ENCODE data around the gene PTPRD.

Gene PTPRD

DNA sequence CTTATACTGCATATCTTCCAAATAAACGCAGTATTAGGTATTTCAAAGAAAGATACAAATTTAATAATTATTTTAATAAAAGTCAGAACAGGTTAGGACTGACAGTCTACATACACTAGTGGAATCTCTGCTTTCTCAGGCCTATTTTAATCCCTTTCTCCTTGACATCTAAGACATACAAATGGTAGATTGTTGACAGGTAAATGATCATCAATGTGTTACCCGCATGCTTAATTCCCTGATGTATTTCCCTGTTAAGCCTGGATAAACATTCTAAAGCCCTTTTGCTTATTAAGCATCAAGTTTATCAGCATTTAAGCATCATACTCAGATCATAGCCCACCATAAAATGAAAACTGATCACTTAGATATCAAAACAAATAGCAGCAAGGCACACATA lies 576.7 kb downstream of the PTPRD start:
- Mint-ChIP-seq H3K9me3 (peaks cover 5% of the 10 kb centered on the region), H3K27ac (no peak overlapping the region), H3K27me3 (no peaks in the 10 kb centered on the region), H3K4me3 (no peak overlapping the region), H3K4me1 (no peaks in the 10 kb centered on the region), H3K36me3 (no peaks in the 10 kb centered on the region)
- no peak for ATAC-seq

DNA sequence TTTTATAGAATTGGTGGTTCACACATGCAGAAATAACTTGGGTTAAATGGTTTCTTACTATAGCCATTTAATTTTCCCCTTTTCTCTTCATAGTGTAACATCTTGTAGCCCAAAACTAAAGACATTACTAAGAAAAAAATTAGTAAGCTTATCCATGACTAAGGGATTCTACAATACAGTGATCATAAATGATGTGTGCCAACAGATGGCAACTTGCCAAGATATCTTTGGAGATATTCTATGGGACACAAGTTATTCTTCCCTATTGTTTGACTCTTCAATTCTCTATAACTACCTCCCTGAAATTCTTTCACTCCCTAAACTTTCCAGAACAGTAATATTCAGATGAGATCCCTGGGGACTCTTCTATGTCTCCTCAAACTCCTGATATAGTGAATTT lies 580.6 kb downstream of the PTPRD start:
- no peaks in the 10 kb centered on the region for H3K27me3 Mint-ChIP-seq
- H3K36me3 Mint-ChIP-seq: no peaks in the 10 kb centered on the region
- peaks cover 5% of the 10 kb centered on the region for H3K9me3 Mint-ChIP-seq
- H3K4me3 Mint-ChIP-seq: no peak overlapping the region
- no peak overlapping the region for H3K27ac Mint-ChIP-seq
- ATAC-seq: no peak
- no peaks in the 10 kb centered on the region for H3K4me1 Mint-ChIP-seq

DNA sequence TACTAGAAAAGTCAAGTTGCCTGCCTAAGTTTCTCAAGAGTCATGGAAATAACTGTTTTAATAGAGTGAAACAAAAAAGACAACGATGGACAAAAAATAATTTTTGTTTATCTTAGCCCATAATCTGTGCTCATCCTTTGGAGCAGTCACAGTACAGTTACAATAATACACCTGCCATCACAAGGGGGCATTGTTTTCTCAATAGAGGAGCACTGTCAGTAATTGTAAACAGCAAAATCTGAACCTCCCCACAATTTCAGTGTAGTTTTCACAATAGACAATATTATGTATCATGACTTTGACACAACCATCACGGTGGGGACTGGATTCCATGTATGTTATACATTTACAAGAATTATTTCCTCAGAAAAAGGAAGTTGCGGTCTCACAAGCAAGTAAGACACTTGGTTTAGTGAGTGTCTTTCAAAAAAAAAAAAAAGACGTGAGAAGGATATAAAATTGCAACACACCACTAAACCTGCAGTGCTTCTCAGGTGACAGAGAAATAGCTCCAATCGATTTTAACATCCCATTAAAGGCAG lies 586.3 kb downstream of the PTPRD start:
- Mint-ChIP-seq H3K27me3 (no peaks in the 10 kb centered on the region), H3K4me1 (no peaks in the 10 kb centered on the region), H3K4me3 (no peak overlapping the region), H3K9me3 (no peaks in the 10 kb centered on the region), H3K27ac (no peak overlapping the region), H3K36me3 (no peaks in the 10 kb centered on the region)
- no peak for ATAC-seq

DNA sequence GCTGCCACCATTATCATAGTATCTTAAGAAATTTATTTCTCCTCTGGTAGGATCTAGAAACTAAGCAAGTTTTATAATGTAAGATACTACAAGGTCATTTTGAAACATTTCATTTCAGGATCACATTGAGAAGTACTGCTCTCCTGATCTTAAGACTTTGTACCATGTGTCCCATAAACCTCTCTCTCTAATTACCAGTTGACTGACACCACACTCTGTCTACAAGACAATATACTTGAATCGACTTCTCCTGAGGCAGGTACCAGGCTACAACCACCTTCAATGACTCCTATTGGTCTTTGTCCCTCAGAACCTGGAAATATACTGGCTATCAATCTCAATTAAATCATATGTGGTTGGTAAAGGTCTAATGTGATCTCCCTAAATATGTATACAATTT lies 597.0 kb downstream of the PTPRD start:
- Mint-ChIP-seq H3K9me3 (no peaks in the 10 kb centered on the region), H3K27me3 (no peaks in the 10 kb centered on the region), H3K4me3 (no peak overlapping the region), H3K36me3 (no peaks in the 10 kb centered on the region), H3K27ac (no peak overlapping the region), H3K4me1 (no peaks in the 10 kb centered on the region)
- no peak for ATAC-seq

DNA sequence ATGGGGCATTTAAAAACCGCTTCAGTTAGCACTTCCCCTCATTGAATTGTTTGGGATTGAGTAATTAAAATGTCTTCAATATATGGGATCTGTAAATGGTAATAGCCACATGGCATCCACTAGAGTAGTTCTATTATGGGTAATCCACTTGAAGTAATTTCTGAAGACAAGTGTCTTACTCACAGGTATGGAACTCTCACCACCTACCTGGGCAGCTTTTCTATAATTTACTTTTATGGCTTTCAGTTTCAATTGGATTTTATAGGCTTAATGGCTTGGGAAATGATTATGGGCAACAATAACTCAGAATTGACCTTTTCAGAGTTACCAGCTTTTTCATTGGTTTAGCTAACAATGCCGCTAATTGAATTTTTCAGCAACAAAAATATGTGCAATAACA lies 597.9 kb downstream of the PTPRD start:
- Mint-ChIP-seq H3K36me3 (no peaks in the 10 kb centered on the region), H3K27me3 (no peaks in the 10 kb centered on the region), H3K9me3 (no peaks in the 10 kb centered on the region), H3K27ac (no peak overlapping the region), H3K4me3 (no peak overlapping the region), H3K4me1 (no peaks in the 10 kb centered on the region)
- ATAC-seq: no peak

DNA sequence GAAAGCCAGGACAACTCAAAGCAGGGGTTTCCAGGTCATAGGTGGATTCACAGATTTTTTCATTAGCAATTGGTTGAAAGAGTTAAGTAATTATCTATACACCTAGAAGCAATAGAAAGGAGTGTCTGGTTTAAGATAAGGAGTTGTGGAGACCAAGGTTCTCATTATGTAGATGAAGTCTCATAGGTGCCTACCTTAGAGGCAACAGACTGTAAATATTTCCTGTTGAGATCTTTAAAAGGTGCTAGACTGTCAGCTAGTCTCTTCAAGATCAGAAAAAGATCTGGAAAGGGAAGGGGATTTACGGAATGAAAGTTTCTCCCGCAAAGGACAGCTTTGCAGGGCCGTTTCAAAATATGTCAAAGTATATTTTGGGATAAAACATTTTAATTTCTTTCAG lies 603.4 kb downstream of the PTPRD start:
- no peak overlapping the region for H3K4me3 Mint-ChIP-seq
- H3K27me3 Mint-ChIP-seq: no peaks in the 10 kb centered on the region
- H3K9me3 Mint-ChIP-seq: no peaks in the 10 kb centered on the region
- H3K36me3 Mint-ChIP-seq: no peaks in the 10 kb centered on the region
- no peaks in the 10 kb centered on the region for H3K4me1 Mint-ChIP-seq
- no peak for ATAC-seq
- no peak overlapping the region for H3K27ac Mint-ChIP-seq

DNA sequence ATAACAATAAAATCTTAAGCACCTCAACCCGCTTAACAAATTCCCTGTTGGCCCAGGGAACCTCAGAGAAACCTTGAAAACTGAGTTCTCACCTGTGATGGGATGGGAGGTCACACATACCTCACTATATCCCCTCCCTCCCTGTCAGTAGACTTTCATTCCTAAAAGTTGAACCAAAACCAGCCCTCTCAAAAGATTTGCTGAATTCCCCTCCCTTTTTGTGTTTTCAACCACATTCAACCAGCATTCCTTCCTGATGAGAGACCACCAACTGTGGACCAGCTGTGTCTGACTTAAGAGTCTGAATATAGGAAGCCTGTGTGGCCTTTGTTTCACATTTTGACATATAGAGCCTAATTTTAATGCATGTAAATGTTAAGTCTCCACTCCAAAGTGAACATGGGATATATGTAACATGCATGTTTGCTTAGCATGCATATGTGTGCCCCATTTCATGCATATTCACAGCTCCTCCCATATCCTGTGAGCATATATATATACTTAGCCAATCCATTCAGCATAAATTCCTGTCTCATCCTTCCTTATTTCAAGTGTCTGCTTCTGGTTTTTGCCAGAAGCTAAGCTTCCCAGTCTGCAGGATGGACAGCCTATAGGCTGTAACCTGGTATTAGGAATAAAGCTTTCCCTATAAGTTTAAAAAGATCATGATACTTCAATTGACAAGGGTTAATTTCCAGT lies 604.6 kb downstream of the PTPRD start:
- H3K4me1 Mint-ChIP-seq: no peaks in the 10 kb centered on the region
- H3K9me3 Mint-ChIP-seq: no peaks in the 10 kb centered on the region
- ATAC-seq: no peak
- H3K36me3 Mint-ChIP-seq: no peaks in the 10 kb centered on the region
- no peak overlapping the region for H3K27ac Mint-ChIP-seq
- no peaks in the 10 kb centered on the region for H3K27me3 Mint-ChIP-seq
- H3K4me3 Mint-ChIP-seq: no peak overlapping the region

DNA sequence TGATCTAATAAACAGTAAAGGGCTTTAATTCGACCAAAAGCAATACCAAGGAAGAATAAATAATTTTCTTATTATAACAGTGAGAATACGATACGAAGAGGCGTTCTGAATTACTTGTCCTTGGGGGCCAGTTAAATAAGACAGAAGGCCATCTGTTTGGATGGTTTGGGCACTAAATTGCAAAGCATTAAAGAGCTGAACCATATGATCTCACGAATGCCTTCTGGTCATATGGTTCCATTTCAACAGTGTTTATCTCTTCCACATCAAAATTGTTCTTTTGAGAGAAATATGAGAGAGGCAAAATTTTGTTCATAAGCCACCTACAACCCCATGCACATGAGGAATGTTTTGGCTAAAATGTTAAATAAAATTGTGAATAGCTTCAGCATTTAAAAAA lies 605.4 kb downstream of the PTPRD start:
- no peaks in the 10 kb centered on the region for H3K9me3 Mint-ChIP-seq
- no peak for ATAC-seq
- H3K4me1 Mint-ChIP-seq: no peaks in the 10 kb centered on the region
- no peaks in the 10 kb centered on the region for H3K27me3 Mint-ChIP-seq
- no peak overlapping the region for H3K27ac Mint-ChIP-seq
- H3K36me3 Mint-ChIP-seq: no peaks in the 10 kb centered on the region
- no peak overlapping the region for H3K4me3 Mint-ChIP-seq

DNA sequence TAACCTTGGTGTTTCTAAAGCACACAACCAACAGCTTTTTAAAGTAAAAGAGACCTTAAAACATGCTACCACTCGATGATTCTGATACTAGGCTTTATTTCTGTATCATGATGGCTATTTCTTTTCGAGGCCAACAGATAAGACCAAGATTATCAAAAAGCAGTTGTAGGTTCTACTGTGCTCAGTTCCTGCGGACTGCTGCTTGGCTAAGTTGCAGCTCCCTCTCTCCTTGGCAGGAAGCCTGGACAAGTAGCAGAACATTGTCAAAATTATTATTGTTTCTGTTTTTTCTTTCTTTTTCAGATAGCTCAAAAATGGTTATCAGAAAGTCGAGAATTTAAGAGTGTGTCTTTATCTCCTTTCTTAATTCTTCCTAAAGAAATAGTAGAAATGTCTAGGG lies 607.6 kb downstream of the PTPRD start:
- Mint-ChIP-seq H3K36me3 (no peaks in the 10 kb centered on the region), H3K27me3 (no peaks in the 10 kb centered on the region), H3K9me3 (peaks cover 3% of the 10 kb centered on the region), H3K4me1 (no peaks in the 10 kb centered on the region), H3K27ac (no peak overlapping the region), H3K4me3 (no peak overlapping the region)
- no peak for ATAC-seq

DNA sequence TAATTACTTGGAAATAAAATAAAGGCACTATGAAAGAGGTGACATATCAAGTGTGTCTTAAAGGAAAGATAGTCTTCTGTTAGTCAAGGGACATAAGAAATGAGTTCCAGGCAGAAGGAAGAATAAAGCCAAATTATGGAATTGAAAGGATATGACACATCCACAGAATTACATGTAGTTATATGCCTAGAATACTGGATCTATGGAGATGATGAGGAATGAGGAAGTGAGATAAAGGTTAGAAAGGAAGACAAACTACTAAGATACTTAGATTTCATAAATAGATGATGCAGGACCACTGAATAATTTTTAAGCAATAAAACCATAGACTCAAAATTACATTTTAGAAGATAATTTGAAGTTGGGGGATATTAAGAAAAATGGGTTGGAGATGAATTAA lies 609.8 kb downstream of the PTPRD start:
- H3K4me3 Mint-ChIP-seq: no peak overlapping the region
- H3K27me3 Mint-ChIP-seq: no peaks in the 10 kb centered on the region
- no peak overlapping the region for H3K27ac Mint-ChIP-seq
- peaks cover 3% of the 10 kb centered on the region for H3K9me3 Mint-ChIP-seq
- ATAC-seq: no peak
- H3K4me1 Mint-ChIP-seq: no peaks in the 10 kb centered on the region
- no peaks in the 10 kb centered on the region for H3K36me3 Mint-ChIP-seq

DNA sequence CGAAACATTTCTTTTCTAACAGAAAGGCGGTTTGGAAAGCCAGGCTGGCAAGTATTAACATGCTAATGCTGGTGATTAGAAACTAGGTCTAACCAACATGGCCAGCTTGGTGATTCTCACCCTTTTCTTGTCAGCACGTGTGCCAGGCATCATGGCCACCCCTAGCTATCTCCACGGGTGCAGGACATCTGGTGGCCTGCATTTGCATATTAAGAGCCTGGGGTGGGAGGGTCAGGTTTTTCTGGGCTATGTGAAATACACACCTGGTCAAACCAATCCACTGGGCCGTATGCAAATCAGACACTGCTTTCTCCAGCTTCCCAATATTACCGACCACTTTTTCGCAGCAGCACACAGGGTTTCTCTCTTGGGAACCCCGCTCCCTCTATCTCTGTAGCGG lies 612.1 kb downstream of the PTPRD start:
- Mint-ChIP-seq H3K27me3 (no peaks in the 10 kb centered on the region), H3K27ac (no peak overlapping the region), H3K9me3 (peaks cover 3% of the 10 kb centered on the region), H3K4me1 (no peaks in the 10 kb centered on the region), H3K4me3 (no peak overlapping the region), H3K36me3 (no peaks in the 10 kb centered on the region)
- ATAC-seq: no peak

DNA sequence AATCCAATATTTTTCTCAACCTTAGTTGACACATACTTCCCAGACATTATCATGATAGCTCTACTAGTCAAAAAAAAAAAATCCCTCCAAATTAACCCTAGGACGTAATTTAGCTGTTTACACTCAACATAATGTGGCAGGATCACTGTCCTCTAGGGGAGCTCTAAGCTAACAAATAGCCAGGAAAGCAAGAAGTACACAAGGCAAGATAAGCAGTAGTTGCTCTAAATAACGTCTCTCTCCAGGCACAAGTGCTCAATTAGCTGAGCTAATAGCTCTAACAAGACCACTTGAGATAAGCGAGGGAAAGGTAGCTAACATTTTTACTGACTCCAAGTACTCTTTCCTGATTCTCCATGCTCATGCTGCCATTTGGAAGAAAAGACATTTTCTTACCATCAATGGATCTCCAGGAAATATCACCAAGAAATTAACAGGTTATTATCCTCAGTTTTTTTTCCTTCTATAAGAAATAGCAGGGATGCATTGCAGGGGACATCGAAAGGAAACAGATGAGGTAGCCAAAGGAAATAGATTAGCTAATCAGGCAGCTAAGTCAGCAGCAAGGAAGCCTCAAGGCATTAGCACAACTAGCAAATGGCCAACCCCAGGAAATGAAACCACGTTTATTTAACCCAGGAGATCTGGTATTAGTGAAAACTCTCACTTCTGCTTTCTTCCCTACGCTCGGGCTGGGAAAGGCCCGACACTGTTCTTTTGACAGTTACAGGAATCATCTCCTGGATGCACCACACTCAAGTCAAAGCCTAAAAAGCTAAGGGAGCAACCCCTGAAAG lies 614.1 kb downstream of the PTPRD start:
- Mint-ChIP-seq H3K27me3 (no peaks in the 10 kb centered on the region), H3K9me3 (peaks cover 3% of the 10 kb centered on the region), H3K4me1 (no peaks in the 10 kb centered on the region), H3K27ac (no peak overlapping the region), H3K36me3 (no peaks in the 10 kb centered on the region), H3K4me3 (no peak overlapping the region)
- no peak for ATAC-seq

DNA sequence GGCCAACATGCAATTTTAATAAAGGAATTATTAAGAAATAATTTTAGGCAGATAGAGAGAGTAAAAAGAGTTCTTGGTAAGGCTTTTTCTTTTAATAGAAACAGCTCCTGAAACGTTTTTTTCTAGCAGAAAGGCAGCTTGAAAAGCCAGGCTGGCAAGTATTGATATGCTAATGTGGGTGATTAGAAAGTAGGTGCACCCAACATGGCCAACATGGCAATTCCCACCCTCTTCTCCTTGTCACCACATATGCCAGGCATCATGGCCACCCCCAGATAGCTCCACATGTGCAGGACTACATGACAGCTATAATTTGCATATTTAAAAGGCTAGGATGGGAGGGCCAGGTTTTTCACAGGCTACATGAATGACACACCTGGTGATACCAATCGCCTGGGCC lies 615.2 kb downstream of the PTPRD start:
- Mint-ChIP-seq H3K4me3 (no peak overlapping the region), H3K27ac (no peak overlapping the region), H3K9me3 (peaks cover 3% of the 10 kb centered on the region), H3K36me3 (no peaks in the 10 kb centered on the region), H3K27me3 (no peaks in the 10 kb centered on the region), H3K4me1 (no peaks in the 10 kb centered on the region)
- no peak for ATAC-seq

DNA sequence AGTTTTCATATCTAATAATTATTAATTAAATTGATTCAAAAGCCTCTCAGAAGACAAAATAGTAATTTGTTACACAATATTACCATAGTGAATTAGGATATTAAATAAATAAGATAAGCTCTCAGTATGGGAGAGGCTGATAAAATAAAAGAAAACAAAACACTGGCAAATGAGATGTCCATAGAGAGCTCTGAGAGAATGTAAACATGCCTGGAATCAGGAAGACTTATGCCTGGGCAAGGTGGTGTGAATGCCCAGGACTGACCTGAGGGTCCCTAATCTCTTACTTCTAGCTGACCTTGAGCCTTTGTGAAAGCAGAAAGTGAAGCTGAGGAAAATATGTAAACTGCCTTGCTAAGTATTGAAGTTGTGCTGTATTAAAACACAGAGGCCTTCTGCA lies 616.5 kb downstream of the PTPRD start:
- H3K4me1 Mint-ChIP-seq: no peaks in the 10 kb centered on the region
- H3K4me3 Mint-ChIP-seq: no peak overlapping the region
- ATAC-seq: no peak
- H3K27ac Mint-ChIP-seq: no peak overlapping the region
- H3K9me3 Mint-ChIP-seq: peaks cover 5% of the 10 kb centered on the region
- H3K27me3 Mint-ChIP-seq: no peaks in the 10 kb centered on the region
- H3K36me3 Mint-ChIP-seq: no peaks in the 10 kb centered on the region

DNA sequence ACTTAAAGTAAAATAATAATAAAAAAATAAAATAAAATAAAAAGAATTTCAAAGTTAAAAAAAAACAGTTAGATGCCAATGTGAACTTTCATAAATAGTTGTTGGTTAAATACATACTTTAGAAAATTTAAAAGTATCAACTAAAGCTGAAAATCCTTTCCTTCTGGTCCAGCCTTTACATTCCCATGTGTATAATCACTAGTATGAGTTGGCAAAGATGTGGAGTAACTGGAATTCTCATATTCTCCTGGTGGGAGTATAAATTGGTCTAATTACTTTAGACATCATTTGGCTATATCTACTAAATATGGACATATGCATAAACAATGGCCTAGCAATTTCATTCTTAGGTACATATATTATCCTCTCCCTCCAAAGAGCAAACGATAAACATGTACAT lies 619.9 kb downstream of the PTPRD start:
- H3K27me3 Mint-ChIP-seq: no peaks in the 10 kb centered on the region
- no peak for ATAC-seq

DNA sequence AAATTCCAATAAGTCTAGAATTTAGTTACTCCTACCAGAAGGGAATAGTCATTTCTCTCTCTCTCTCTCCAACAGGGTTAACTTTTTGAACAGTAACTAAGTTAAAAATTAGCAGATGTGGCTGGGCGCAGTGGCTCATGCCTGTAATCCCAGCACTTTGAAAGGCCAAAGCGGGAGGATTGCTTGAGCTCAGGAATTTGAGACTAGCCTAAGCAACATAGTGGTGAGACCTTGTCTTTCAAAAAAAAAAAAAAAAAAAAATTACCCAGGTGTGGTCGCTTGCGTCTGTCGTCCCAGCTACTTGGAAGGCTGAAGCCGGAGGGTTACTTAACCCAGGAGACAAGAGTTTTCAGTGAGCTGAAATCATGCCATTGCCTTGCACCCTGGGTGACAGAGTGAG lies 639.7 kb downstream of the PTPRD start:
- no peak overlapping the region for H3K4me3 Mint-ChIP-seq
- no peaks in the 10 kb centered on the region for H3K4me1 Mint-ChIP-seq
- no peaks in the 10 kb centered on the region for H3K36me3 Mint-ChIP-seq
- no peak for ATAC-seq
- H3K27me3 Mint-ChIP-seq: no peaks in the 10 kb centered on the region
- no peak overlapping the region for H3K27ac Mint-ChIP-seq
- H3K9me3 Mint-ChIP-seq: no peaks in the 10 kb centered on the region

More for the DNA sequence above, 619.9 kb downstream of the PTPRD start:
- Mint-ChIP-seq H3K36me3 (no peaks in the 10 kb centered on the region), H3K27ac (no peak overlapping the region), H3K4me1 (no peaks in the 10 kb centered on the region), H3K9me3 (peaks cover 2% of the 10 kb centered on the region), H3K4me3 (no peak overlapping the region)
